Measurements from ENCODE around the gene LRRC36.

GRCh38 chr16:67423611-67424260 lies 97.1 kb downstream of the LRRC36 start:
- TF ChIP-seq YY1 (IDR thresholded peaks at IDR 0.05; ENCODE audit: low read depth, low read length) (no peak), FOXM1 (IDR thresholded peaks at IDR 0.05; ENCODE audit: low read depth, low read length) (no peak), EZH2 (IDR thresholded peaks at IDR 0.05; ENCODE audit: borderline replicate concordance, control insufficient read depth, low read depth, low read length) (no peak), SIN3A (IDR thresholded peaks at IDR 0.05; ENCODE audit: low read depth, low read length) (no peak), RB1 (IDR thresholded peaks at IDR 0.05; ENCODE audit: borderline replicate concordance) (no peak)
- TF ChIP-seq, protein P1, sequence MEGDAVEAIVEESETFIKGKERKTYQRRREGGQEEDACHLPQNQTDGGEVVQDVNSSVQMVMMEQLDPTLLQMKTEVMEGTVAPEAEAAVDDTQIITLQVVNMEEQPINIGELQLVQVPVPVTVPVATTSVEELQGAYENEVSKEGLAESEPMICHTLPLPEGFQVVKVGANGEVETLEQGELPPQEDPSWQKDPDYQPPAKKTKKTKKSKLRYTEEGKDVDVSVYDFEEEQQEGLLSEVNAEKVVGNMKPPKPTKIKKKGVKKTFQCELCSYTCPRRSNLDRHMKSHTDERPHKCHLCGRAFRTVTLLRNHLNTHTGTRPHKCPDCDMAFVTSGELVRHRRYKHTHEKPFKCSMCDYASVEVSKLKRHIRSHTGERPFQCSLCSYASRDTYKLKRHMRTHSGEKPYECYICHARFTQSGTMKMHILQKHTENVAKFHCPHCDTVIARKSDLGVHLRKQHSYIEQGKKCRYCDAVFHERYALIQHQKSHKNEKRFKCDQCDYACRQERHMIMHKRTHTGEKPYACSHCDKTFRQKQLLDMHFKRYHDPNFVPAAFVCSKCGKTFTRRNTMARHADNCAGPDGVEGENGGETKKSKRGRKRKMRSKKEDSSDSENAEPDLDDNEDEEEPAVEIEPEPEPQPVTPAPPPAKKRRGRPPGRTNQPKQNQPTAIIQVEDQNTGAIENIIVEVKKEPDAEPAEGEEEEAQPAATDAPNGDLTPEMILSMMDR (IDR thresholded peaks at IDR 0.05 in 2 of 3, conservative IDR thresholded peaks at IDR 0.05 in 1 of 3; ENCODE audit: control insufficient read depth in 2 of 3, extremely low read depth in 1 of 3, insufficient read depth in 1 of 3, low read depth in 3 of 3, low read length in 3 of 3) = no peak
- TF ChIP-seq, protein P2, sequence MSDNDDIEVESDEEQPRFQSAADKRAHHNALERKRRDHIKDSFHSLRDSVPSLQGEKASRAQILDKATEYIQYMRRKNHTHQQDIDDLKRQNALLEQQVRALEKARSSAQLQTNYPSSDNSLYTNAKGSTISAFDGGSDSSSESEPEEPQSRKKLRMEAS (IDR thresholded peaks at IDR 0.05; ENCODE audit: low read depth, low read length) = no peak
